ENCODE measurements around the gene LHB. TPM values are rescaled to one million over a fixed set of nuclear protein-coding genes. Genes with fewer than 3 reads are reported as not detected.

The LHB gene
- total and polyA plus RNA-seq, 2 of the 4 experiments (the other 2 are of a cell fraction), result not detected

DNA sequence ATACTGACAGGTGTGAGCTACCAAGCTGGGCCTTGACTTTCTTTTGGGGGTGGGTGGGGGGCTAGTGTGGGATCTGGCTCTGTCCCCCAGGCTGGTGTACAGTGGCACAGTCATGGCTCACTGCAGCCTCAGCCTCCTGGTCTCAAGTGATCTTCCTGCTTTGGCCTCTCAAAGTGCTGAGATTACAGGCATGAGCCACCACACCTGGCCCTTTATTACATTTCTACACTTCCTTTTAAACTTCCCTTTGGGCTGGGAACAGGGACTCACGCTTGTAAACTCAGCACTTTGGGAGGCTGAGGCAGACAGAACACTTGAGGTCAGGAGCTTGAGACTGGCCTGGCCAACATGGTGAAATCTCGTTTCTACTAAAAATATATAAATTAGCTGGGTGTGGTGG is 39.8 kb downstream of the LHB start:
- peaks cover 7% of the 10 kb centered on the region for H3K4me1 ChIP-seq (ENCODE audit: control insufficient read depth, insufficient read depth, low read length)
- no peak overlapping the region; the same call in 2 of the 3 replicates for H2BK15ac ChIP-seq (ENCODE audit: low read depth, low read length)
- H3K9ac ChIP-seq (ENCODE audit: low read depth, low read length), result no peak overlapping the region
- intact Hi-C loops (cut with micrococcal nuclease) (no loop called here), in situ Hi-C loops (cut with MboI; ENCODE audit: low sequenced_read_pairs) (no loop called here), dilution Hi-C loops (cut with HindIII; ENCODE audit: low sequenced_read_pairs, unreplicated experiment) (no loop called here)
- H2BK20ac ChIP-seq (ENCODE audit: low read depth, low read length), result 0 out of 2 replicates have a peak overlapping the region, but pooled peaks have one; percentile 20
- H2AFZ ChIP-seq (replicated peaks; ENCODE audit: low read length, poor library complexity), result no peak overlapping the region
- H3K27ac ChIP-seq (ENCODE audit: insufficient read depth, low read length), result no peak overlapping the region
- no peak overlapping the region; the same call in none of the 2 replicates for H3K4ac ChIP-seq (ENCODE audit: low read depth, low read length)
- WGBS, 2 experiments (ENCODE audit: extremely low coverage in 2 of 2, insufficient read length in 1 of 2), result no CpG with 5 or more reads among the region's 2 CpGs
- no peak overlapping the region for H3K56ac ChIP-seq (ENCODE audit: extremely low read depth, insufficient read depth, low read length)
- no peak overlapping the region for H2AK9ac ChIP-seq (replicated peaks; ENCODE audit: low read depth, low read length, poor library complexity)
- no peak overlapping the region for H2BK120ac ChIP-seq (ENCODE audit: low read depth, low read length)
- POLR2A ChIA-PET (ENCODE audit: unreplicated experiment), result no interaction called here
- H2AK5ac ChIP-seq (ENCODE audit: low read depth, low read length), result peak overlapping the region; percentile 61
- no peak for ATAC-seq (ENCODE audit: low read depth)
- BruUV-seq (replicated peaks), result no TSS peak
- TF ChIP-seq CHD1 (IDR thresholded peaks at IDR 0.05; ENCODE audit: low read depth, low read length) (no peak), MAFK (IDR thresholded peaks at IDR 0.05; ENCODE audit: low read depth, low read length) (no peak), FOS (IDR thresholded peaks at IDR 0.05; ENCODE audit: low read depth, low read length) (no peak), RAD21 (IDR thresholded peaks at IDR 0.05; ENCODE audit: low read length) (no peak), RCOR1 (IDR thresholded peaks at IDR 0.05; ENCODE audit: insufficient replicate concordance, low read length) (no peak), MAZ (IDR thresholded peaks at IDR 0.05; ENCODE audit: borderline replicate concordance, low read depth, low read length) (no peak)
- TF ChIP-seq, protein P1, sequence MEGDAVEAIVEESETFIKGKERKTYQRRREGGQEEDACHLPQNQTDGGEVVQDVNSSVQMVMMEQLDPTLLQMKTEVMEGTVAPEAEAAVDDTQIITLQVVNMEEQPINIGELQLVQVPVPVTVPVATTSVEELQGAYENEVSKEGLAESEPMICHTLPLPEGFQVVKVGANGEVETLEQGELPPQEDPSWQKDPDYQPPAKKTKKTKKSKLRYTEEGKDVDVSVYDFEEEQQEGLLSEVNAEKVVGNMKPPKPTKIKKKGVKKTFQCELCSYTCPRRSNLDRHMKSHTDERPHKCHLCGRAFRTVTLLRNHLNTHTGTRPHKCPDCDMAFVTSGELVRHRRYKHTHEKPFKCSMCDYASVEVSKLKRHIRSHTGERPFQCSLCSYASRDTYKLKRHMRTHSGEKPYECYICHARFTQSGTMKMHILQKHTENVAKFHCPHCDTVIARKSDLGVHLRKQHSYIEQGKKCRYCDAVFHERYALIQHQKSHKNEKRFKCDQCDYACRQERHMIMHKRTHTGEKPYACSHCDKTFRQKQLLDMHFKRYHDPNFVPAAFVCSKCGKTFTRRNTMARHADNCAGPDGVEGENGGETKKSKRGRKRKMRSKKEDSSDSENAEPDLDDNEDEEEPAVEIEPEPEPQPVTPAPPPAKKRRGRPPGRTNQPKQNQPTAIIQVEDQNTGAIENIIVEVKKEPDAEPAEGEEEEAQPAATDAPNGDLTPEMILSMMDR (conservative IDR thresholded peaks at IDR 0.05; ENCODE audit: low read depth, low read length), result no peak
- TF ChIP-seq, protein P2, sequence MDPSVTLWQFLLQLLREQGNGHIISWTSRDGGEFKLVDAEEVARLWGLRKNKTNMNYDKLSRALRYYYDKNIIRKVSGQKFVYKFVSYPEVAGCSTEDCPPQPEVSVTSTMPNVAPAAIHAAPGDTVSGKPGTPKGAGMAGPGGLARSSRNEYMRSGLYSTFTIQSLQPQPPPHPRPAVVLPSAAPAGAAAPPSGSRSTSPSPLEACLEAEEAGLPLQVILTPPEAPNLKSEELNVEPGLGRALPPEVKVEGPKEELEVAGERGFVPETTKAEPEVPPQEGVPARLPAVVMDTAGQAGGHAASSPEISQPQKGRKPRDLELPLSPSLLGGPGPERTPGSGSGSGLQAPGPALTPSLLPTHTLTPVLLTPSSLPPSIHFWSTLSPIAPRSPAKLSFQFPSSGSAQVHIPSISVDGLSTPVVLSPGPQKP (IDR thresholded peaks at IDR 0.05; ENCODE audit: borderline replicate concordance, low read depth, low read length), result no peak
- no peaks in the 10 kb centered on the region for H3K27me3 ChIP-seq (ENCODE audit: control insufficient read depth, insufficient read depth, low read length)
- H3K36me3 ChIP-seq (ENCODE audit: control insufficient read depth, insufficient read depth, low read length), result peaks cover 46% of the 10 kb centered on the region
- peaks cover 8 to 35% of the 10 kb centered on the region in 2 experiments; a peak in 3 of 4 replicates for H3K79me1 ChIP-seq (ENCODE audit: low read depth in 1 of 2, low read length in 2 of 2)
- CTCF ChIA-PET, result interaction anchor here (0.8 to 0.9 kb wide), 2 partner anchors 16 to 231 kb away, joined by 3 read pairs; partner anchors contain the start of genes GYS1 and RUVBL2
- H3K9me3 ChIP-seq (ENCODE audit: control insufficient read depth, insufficient read depth, low read length), result no peaks in the 10 kb centered on the region
- H4K91ac ChIP-seq (ENCODE audit: insufficient read depth, low read depth, low read length), result no peak overlapping the region
- H3K14ac ChIP-seq (replicated peaks; ENCODE audit: low read depth, low read length), result no peak overlapping the region
- H3K9me1 ChIP-seq (ENCODE audit: insufficient read depth, low read length), result peaks cover 11% of the 10 kb centered on the region
- DNase-seq, result no peak
- H4K5ac ChIP-seq (ENCODE audit: low read depth, low read length), result no peak overlapping the region
- no peak overlapping the region for H3K4me2 ChIP-seq (ENCODE audit: low read depth, low read length)
- H2BK5ac ChIP-seq (ENCODE audit: low read depth, low read length, poor library complexity, severe bottlenecking), result no peak overlapping the region
- H3K4me3 ChIP-seq (ENCODE audit: insufficient read depth, low read depth, low read length), result no peak overlapping the region
- H4K20me1 ChIP-seq (ENCODE audit: insufficient read depth, low read length), result peaks cover 11% of the 10 kb centered on the region
- no peak overlapping the region for H3K23ac ChIP-seq (ENCODE audit: low read depth, low read length)
- peak overlapping the region in 1 of 2 experiments; percentile 10; a peak in 1 of 4 replicates for H4K8ac ChIP-seq (ENCODE audit: low read depth in 2 of 2, low read length in 2 of 2)
- H3K18ac ChIP-seq (ENCODE audit: low read depth, low read length), result no peak overlapping the region

Measured in IMR-90 (cell line).